Stimulated activated effector memory CD8-positive, alpha-beta T cell treated with anti-CD3 and anti-CD28 coated beads, Interleukin-12 subunit alpha, Interleukin-12 subunit beta, amount 100 ng/mL, for 72 hours (primary cell): ENCODE measurements around the gene CDYL.

Experiments used
- ATAC-seq: fragments of 150-1000 bp; cut with Tn5 transposase; 2 replicates; pipeline ENCODE4 v1.10.0; 2021
- DNase-seq, 2 donors: peaks; one replicate each; pipeline ENCODE4 v3.0.0; 2021 to 2022; ENCODE audit warnings: low spot score in 2 of 2
- H3K27ac Mint-ChIP-seq: one replicate; pipeline ENCODE4 v1.8.0; 2022; ENCODE audit warnings: mild to moderate bottlenecking, mixed read lengths
- H3K36me3 Mint-ChIP-seq: one replicate; pipeline ENCODE4 v1.8.0; 2022; ENCODE audit warnings: mild to moderate bottlenecking, mixed read lengths
- H3K4me1 Mint-ChIP-seq: one replicate; pipeline ENCODE4 v1.8.0; 2022; ENCODE audit warnings: mixed read lengths
- H3K4me3 Mint-ChIP-seq: one replicate; pipeline ENCODE4 v1.8.0; 2022; ENCODE audit warnings: mild to moderate bottlenecking, mixed read lengths
- H3K9me3 Mint-ChIP-seq: one replicate; pipeline ENCODE4 v1.8.0; 2022; ENCODE audit warnings: mixed read lengths

Gene CDYL

DNA sequence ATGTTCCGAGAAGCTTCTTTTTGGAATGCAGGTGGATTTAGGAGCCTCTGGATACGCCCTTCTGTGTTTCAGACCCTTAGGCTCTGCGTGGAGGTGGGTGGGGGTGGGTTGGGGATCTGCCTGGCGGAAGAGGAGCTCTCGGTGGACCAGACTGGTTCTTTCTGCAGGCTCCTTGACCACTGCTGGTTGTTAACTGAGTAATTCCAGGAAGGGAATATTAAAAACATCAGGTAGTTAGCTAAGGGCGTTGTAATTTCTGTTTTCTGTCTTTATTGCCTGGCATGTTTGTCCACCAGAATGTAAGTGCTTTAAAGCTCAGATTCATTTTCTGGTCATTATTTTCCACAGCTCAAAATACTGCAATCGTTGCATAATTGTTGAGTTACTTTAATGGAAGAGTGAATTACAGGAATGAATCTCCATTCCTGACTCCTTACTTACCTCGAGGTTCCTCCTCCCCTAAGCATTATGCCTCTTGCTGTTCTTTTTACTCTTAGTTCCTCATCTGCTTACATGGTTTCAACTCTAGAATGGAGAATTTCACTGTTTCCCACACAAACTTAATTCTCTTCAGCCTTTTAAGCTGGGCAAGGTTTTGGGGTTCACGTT, 5.9 kb downstream of the CDYL start:
- no peak for ATAC-seq
- DNase-seq: no peak
- Mint-ChIP-seq H3K4me3 (peak overlapping the region; percentile 25), H3K27ac (no peak overlapping the region), H3K4me1 (peaks cover 66% of the 10 kb centered on the region), H3K36me3 (peaks cover 5% of the 10 kb centered on the region), H3K9me3 (peaks cover 2% of the 10 kb centered on the region)

DNA sequence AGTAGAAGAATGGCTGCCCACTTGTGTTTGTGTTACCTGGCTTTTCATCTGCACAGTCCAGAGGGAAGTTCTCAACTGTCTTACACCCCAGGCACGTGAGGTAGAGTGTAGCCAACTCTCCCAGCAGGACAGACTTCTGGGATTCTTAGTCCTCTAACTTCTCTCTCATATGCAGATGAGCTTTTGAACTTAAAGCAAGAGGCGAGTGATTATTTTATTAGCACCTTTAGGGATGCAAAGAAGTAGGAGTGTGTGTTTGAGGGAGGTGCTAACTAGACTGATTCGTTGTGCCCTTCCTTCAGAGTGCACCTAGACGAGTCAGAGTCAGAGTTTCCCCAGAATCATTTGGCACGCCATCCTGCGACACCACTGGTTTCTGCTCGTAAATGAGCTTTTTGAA, 10.8 kb downstream of the CDYL start:
- ATAC-seq (no peak), DNase-seq (no peak)
- Mint-ChIP-seq H3K36me3 (peaks cover 5% of the 10 kb centered on the region), H3K4me3 (no peak overlapping the region), H3K4me1 (peaks cover 70% of the 10 kb centered on the region), H3K9me3 (no peaks in the 10 kb centered on the region), H3K27ac (no peak overlapping the region)

DNA sequence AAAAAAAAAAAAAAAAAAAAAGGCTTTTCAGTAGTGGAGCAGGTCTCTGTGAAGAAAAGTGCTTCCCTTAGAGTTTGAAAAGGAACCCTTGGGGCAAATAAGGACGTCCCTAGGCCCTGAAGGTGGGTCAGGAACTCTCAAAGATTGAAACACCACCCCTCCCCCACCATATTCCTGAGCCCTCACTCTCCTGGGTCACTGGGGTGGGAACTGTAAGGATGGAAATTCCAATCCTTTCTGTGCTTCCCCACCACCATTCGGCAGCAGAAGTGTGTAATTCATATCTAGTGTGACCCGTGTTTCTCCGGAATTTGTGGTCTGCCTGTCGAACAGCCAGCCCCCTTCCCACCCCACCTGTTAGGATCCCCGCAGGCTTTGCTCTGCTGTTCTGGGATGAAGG, 12.3 kb downstream of the CDYL start:
- no peak overlapping the region for H3K4me3 Mint-ChIP-seq
- DNase-seq (no peak), ATAC-seq (no peak)
- no peak overlapping the region for H3K27ac Mint-ChIP-seq
- peaks cover 68% of the 10 kb centered on the region for H3K4me1 Mint-ChIP-seq
- H3K9me3 Mint-ChIP-seq: no peaks in the 10 kb centered on the region
- peaks cover 5% of the 10 kb centered on the region for H3K36me3 Mint-ChIP-seq

DNA sequence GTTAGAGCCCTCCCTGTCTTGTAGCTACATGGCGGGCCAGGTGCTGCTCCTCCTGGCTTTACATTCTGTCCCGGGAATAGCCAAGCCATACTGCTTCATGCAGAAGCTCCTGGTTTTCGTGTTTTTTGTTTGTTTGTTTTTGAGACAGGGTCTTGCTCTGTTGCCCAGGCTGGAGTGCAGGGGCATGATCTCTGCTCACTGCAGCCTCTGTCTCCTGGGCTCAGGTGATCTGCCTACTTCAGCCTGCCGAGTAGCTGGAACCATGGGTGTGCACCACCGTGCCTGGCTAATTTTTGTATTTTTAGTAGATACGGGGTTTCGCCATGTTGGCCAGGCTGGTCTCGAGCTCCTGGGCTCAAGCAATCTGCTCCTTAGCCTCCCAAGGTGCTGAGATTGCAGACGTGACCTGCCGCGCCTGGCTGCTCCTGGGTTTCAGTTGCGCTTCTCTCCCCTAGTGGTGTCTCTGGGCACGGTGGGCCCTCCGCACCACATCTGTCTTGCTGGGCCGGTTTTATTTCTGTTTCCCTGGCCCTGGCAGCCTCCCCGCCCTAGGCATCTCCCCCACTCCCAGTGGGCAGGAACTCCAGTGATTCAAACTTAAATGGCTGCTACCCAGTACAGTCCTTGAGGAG, 12.9 kb downstream of the CDYL start:
- H3K27ac Mint-ChIP-seq: no peak overlapping the region
- no peaks in the 10 kb centered on the region for H3K9me3 Mint-ChIP-seq
- DNase-seq (no peak), ATAC-seq (no peak)
- peaks cover 62% of the 10 kb centered on the region for H3K4me1 Mint-ChIP-seq
- H3K36me3 Mint-ChIP-seq: peaks cover 5% of the 10 kb centered on the region
- H3K4me3 Mint-ChIP-seq: peak overlapping the region; percentile 43

DNA sequence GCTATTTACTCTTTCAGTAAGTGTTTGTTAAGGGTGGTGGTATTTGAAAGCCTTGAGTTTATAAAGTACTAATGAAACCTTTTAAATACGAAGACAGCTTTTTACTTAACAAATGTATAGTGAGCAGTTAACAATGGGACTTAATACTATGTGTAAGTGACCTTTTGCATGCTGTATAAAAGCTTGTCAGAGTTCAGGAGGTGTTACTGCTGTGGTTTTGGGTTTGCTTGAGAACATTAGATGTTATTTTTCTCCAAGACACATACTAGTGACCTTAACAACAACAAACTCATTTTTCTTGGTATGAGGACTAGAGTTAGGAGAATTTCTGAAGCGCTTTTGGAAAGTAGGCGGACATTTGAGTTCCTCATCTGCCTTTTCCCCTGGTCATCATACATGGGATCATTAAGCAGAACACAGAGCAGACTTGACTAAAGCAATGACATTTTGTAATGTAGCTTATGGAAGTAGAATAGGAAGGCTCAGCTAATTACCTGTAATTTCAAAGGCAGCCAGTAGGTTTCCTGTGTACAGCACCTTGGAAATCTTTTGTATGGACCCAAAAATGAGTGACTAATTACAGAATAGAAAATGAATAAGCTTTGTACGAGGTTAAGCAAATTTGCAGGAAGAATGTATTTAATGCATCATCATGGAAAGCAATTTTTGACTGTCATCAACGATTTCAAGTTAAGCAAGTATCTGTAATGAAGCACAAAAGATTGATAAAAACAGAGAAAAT, 14.1 kb downstream of the CDYL start:
- Mint-ChIP-seq H3K27ac (peak overlapping the region; percentile 58), H3K4me3 (peak overlapping the region; percentile 43), H3K9me3 (no peaks in the 10 kb centered on the region), H3K36me3 (peaks cover 5% of the 10 kb centered on the region), H3K4me1 (peaks cover 53% of the 10 kb centered on the region)
- ATAC-seq: peak; percentile 75
- DNase-seq: no peak

DNA sequence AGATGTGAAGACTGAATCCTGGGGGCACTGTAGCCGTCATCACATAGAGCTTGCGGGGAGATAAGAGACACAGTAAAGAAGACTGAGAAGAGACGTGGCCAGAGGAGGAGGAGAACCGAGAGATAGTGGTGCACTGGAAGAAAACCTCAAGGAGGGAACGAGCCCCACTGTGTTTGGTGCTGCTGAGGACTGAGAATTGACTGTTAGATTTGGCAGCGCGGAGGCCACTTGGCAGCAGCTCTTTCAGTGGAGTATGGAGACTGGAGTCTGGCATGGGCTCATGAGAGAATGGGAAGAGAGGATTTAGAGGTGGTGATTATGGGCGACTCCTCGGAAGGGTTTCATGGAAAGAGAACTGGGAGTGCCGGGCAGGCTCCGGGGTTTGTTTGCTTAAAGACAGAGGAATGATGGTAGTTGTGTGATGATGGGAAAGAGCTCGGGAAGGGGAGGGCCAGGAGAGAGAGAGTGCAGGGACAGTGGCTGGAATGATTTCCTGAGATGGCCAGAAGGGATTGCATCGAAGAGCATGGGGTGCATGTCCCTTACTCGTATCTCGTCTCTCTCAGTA, 18.0 kb downstream of the CDYL start:
- H3K9me3 Mint-ChIP-seq: no peaks in the 10 kb centered on the region

DNA sequence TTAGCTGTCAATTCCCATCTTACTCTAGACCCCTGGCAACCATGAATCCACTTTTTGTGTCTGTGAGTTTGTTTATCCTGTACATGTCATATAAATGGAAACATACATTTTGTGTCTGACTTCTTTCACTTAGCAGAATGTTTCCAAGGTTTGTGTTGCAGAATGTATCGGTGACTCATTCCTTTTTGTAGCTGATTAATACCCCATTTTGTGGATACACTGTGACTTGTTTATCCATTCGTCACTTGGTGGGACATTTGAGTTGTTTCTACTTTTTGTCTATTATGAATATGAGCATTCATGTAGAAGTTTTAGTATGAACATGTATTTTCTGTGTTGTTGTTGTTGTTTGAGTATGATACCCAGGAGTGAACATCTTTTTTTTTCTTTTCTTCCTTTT, 21.4 kb downstream of the CDYL start:
- Mint-ChIP-seq H3K27ac (peak overlapping the region; percentile 52), H3K4me1 (peaks cover 46% of the 10 kb centered on the region), H3K9me3 (peaks cover 3% of the 10 kb centered on the region), H3K4me3 (no peak overlapping the region), H3K36me3 (no peaks in the 10 kb centered on the region)
- DNase-seq (no peak), ATAC-seq (peak; percentile 86)

More for the DNA sequence above, 18.0 kb downstream of the CDYL start:
- H3K4me3 Mint-ChIP-seq: no peak overlapping the region
- peaks cover 46% of the 10 kb centered on the region for H3K4me1 Mint-ChIP-seq
- H3K27ac Mint-ChIP-seq: no peak overlapping the region
- DNase-seq (no peak), ATAC-seq (no peak)
- no peaks in the 10 kb centered on the region for H3K36me3 Mint-ChIP-seq

DNA sequence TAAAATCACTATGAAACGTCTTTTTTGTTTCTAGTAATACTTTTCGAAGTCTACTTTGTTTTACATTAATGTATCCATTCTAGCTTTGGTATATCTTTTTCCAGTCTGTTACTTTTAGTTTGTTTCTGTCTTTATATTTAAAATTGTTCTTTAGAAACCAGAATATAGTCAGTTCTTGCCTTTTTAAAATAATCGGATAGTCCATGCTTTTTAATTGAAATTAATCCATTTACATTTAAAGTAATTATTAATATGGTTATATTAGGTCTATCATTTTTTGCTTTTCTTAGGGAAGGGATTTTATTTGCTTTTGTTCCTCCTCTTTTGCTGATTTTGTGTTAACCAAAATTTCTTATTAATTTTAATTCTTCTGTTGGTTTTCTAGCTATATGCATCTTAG, 23.7 kb downstream of the CDYL start:
- ATAC-seq (no peak), DNase-seq (no peak)
- no peak overlapping the region for H3K27ac Mint-ChIP-seq
- H3K36me3 Mint-ChIP-seq: peaks cover 5% of the 10 kb centered on the region
- H3K9me3 Mint-ChIP-seq: peaks cover 3% of the 10 kb centered on the region
- H3K4me1 Mint-ChIP-seq: peaks cover 67% of the 10 kb centered on the region
- H3K4me3 Mint-ChIP-seq: no peak overlapping the region

DNA sequence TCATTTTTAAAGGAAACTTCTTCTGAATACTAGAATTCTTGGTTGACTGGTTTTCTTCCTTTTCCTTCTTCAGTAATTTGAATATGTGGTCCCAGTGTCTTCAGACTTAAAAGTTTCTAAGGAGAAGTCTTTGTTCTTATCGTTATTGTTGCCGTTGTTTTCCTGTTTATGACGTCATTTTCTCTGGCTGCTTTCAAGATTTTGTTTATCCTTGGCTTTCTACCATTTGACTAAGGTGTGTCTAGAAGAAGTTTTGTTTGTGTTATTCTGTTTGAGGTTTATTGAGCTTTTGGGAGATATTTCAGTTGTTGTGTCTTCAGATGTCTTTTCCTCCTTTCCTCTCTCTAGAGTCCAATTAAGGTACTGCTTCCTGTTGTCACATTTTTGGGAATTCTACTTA, 24.5 kb downstream of the CDYL start:
- no peak for ATAC-seq
- peaks cover 71% of the 10 kb centered on the region for H3K4me1 Mint-ChIP-seq
- H3K36me3 Mint-ChIP-seq: peaks cover 5% of the 10 kb centered on the region
- H3K27ac Mint-ChIP-seq: no peak overlapping the region
- no peak overlapping the region for H3K4me3 Mint-ChIP-seq
- no peak for DNase-seq
- H3K9me3 Mint-ChIP-seq: peaks cover 3% of the 10 kb centered on the region

DNA sequence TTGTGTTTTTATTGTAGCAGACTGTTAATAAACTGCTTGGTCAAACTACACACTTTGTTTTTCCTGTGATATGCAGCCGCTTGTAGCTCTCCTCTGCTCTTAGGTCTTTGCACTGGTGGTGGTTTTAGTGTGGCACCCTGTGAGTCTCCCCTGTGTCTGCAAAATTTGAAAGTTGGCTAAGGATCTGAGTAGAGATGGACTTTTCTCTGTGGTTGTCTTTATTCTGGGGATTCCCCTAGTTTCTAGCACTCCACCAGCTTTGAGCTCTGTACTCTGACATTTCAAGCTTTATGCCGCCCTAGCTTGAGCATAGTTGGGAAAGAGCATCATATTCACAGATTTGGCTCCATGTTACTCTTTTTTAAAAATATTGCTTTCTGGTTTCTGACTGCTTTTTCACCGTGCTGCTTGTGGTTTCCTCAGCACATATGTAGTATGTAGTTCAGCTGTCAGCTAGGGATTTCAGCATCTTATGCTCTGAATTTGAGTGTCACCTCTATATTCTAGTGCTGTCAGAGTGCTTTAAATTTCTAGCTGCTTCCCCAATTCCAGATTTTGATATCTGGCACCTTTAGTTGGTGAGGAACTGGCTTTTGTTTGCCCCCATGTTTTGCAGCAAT, 25.4 kb downstream of the CDYL start:
- Mint-ChIP-seq H3K36me3 (peaks cover 5% of the 10 kb centered on the region), H3K9me3 (peaks cover 3% of the 10 kb centered on the region), H3K4me3 (no peak overlapping the region), H3K4me1 (peaks cover 78% of the 10 kb centered on the region), H3K27ac (no peak overlapping the region)
- ATAC-seq (peak; percentile 85), DNase-seq (no peak)

DNA sequence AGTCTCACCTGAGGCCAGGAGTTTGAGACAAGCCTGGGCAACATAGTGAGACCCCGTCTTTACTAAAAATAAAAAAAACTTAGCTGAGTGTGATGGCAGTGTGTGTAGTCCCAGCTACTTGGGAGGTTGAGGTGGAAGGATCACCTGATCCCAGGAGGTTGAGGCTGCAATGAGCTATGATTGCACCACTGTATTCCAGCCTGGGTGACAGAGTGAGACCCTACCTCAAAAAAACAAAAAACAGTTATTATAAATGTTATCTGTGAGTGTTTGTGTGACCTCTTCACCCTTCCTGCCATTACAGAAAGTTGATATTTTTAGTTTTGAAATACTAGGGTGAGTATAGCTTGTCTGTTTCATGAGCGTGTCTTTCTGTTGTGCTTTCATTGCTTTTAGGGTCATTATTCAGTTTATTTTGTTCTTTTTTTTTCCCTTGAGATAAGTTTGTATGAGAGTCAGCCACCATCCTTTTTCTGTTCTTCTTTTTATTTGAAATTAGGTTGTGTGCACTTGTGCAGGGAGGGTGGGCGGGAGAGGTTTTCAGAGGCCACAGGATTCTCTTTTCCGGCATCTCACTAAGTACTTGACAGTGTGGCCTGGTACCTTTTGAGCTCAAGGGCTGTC, 26.2 kb downstream of the CDYL start:
- peaks cover 5% of the 10 kb centered on the region for H3K36me3 Mint-ChIP-seq
- no peak overlapping the region for H3K27ac Mint-ChIP-seq
- DNase-seq: no peak
- no peak for ATAC-seq
- H3K4me1 Mint-ChIP-seq: peaks cover 79% of the 10 kb centered on the region
- peaks cover 3% of the 10 kb centered on the region for H3K9me3 Mint-ChIP-seq
- no peak overlapping the region for H3K4me3 Mint-ChIP-seq

DNA sequence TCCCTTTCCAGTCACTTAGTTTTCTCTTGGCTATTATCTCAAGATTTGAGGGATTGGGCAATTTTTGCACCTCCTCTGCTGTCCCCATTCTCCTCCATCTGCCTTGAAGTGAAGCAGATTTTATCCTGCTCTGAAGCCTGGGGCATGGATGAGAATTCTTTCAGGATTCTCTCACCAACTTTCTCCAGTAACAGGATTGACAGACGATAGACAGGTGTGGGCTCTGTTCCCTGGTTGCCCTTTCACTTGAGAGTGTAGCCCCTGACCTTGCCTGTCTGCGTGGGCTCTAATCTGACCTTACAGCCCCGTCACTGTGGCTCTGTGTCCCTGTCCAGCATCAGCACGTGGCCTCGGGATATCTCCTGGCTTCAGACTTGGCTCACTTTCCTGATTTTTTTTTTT, 27.1 kb downstream of the CDYL start:
- ATAC-seq: no peak
- peaks cover 5% of the 10 kb centered on the region for H3K36me3 Mint-ChIP-seq
- no peak for DNase-seq
- H3K9me3 Mint-ChIP-seq: peaks cover 3% of the 10 kb centered on the region
- peaks cover 71% of the 10 kb centered on the region for H3K4me1 Mint-ChIP-seq
- H3K4me3 Mint-ChIP-seq: no peak overlapping the region
- no peak overlapping the region for H3K27ac Mint-ChIP-seq

DNA sequence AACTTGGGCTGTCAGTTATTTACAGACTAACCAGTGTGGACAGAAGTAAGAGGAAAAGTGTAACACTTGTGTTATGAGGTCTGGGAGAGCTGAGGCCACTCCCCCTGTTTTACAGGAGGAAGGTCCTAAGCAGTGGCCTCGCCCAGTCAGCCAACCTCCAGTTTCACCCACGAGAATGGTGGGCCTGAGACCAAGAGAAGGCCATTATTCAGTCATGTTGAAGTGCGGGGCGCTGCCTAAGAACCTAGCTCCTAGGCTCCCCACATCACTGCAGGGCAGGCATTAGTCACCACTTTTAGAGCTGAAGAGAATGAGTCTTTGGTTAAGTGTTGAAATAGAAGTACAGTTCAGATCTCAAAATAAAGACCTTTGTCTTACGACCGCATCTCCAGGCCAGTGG, 27.9 kb downstream of the CDYL start:
- no peak overlapping the region for H3K27ac Mint-ChIP-seq
- peaks cover 3% of the 10 kb centered on the region for H3K9me3 Mint-ChIP-seq
- peaks cover 66% of the 10 kb centered on the region for H3K4me1 Mint-ChIP-seq
- DNase-seq: no peak
- H3K36me3 Mint-ChIP-seq: peaks cover 5% of the 10 kb centered on the region
- peak; percentile 69 for ATAC-seq
- no peak overlapping the region for H3K4me3 Mint-ChIP-seq

DNA sequence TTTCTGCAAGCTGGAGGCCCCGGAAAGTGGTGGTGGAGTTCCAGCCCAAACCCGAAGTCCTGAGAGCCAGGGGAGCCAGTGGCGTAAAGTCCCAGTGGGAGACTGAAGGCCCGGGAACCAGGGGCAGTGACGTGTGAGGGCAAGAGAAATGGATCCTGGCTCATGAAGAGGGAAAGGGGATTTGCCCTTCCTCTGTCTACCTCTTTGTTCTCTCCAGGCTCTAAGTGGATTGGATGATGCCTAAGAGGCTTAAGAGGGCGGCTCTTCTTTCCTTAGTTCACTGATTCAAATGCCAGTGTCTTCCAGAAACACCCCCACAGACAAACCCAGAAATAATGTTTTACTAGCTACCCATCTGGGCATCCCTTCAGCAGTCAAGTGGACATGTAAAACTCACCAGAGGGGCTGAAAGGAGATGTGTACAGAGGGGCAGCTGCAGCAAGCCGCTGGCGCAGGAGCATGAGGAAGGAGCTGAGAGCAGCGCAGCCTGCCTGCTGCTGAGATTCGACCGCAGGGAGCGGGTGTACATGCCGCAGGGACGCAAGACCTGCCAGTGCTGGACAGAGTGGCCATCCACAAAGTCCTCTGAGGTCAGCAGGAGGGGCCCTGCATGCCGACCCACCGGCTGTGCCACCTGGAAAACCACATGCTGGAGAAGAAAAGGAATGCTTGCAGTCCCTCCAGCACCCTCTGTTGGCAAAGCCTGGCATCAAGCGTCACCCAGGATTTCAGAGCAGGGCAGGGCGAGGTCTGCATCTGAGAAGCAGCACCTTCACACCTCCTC, 29.5 kb downstream of the CDYL start:
- DNase-seq (no peak), ATAC-seq (no peak)
- Mint-ChIP-seq H3K36me3 (peaks cover 5% of the 10 kb centered on the region), H3K9me3 (peaks cover 3% of the 10 kb centered on the region), H3K4me1 (peaks cover 72% of the 10 kb centered on the region), H3K4me3 (no peak overlapping the region), H3K27ac (no peak overlapping the region)
